CD8-positive, alpha-beta memory T cell (primary cell): Measurements from ENCODE around the gene KIF5C. TPM values are rescaled to one million over a fixed set of nuclear protein-coding genes. Genes with fewer than 3 reads are reported as not detected.

ENCODE experiments used
- CTCF ChIA-PET: fragments of 350-600 bp; sonication (Branson Sonifier 250); formaldehyde crosslinking; loops from one replicate; lab custom pipeline; 2021; ENCODE audit warnings: antibody characterized with exemption; lab: Charles Lee
- POLR2A ChIA-PET: fragments of 350-600 bp; sonication (Branson Sonifier 250); formaldehyde crosslinking; loops from one replicate; lab custom pipeline; 2021; ENCODE audit warnings: antibody characterized with exemption; lab: Charles Lee
- DNase-seq, 5 donors: peaks; one replicate each; pipeline versions ENCODE4 v3.0.0 to v3.0.0-alpha.2; 2020 to 2022; ENCODE audit warnings: mixed read lengths in 1 of 5
- H3K27ac ChIP-seq: one replicate; pipeline ENCODE4 v1.7.0; 2013; ENCODE audit warnings: low read depth, mild to moderate bottlenecking, low read length, moderate library complexity
- H3K27me3 ChIP-seq: 2 replicates; pipeline ENCODE4 v1.7.0; 2013; ENCODE audit warnings: low read length, mild to moderate bottlenecking; ENCODE audit not compliant: insufficient read depth, poor library complexity, severe bottlenecking
- H3K36me3 ChIP-seq: 2 replicates; pipeline ENCODE4 v1.7.0; 2013; ENCODE audit warnings: mild to moderate bottlenecking, low read length, moderate library complexity; ENCODE audit not compliant: insufficient read depth
- H3K4me1 ChIP-seq: 2 replicates; pipeline ENCODE4 v1.7.0; 2013; ENCODE audit warnings: mild to moderate bottlenecking, low read length, moderate library complexity; ENCODE audit not compliant: insufficient read depth
- H3K4me3 ChIP-seq: 2 replicates; pipeline ENCODE4 v1.7.0; 2013; ENCODE audit warnings: mild to moderate bottlenecking, low read length
- H3K9me3 ChIP-seq: 2 replicates; pipeline ENCODE4 v1.7.0; 2013; ENCODE audit warnings: mild to moderate bottlenecking, low read length
- H3K27ac Mint-ChIP-seq, 8 donors: one replicate each; pipeline ENCODE4 v1.8.0; 2020 to 2021; ENCODE audit warnings: mixed read lengths in 8 of 8, mild to moderate bottlenecking in 6 of 8, inconsistent platforms in 3 of 8, moderate library complexity in 3 of 8
- H3K27me3 Mint-ChIP-seq, 2 donors: one replicate each; pipeline ENCODE4 v1.8.0; 2020 to 2021; ENCODE audit warnings: mixed read lengths in 2 of 2, mild to moderate bottlenecking in 1 of 2, moderate library complexity in 1 of 2
- H3K36me3 Mint-ChIP-seq, 3 donors: one replicate each; pipeline ENCODE4 v1.8.0; 2020 to 2021; ENCODE audit warnings: mixed read lengths in 3 of 3, inconsistent platforms in 1 of 3, mild to moderate bottlenecking in 1 of 3
- H3K4me1 Mint-ChIP-seq, 3 donors: one replicate each; pipeline ENCODE4 v1.8.0; 2020 to 2021; ENCODE audit warnings: mixed read lengths in 3 of 3, inconsistent platforms in 1 of 3, mild to moderate bottlenecking in 1 of 3
- H3K4me3 Mint-ChIP-seq, 7 donors: one replicate each; pipeline ENCODE4 v1.8.0; 2020 to 2021; ENCODE audit warnings: mixed read lengths in 7 of 7, mild to moderate bottlenecking in 6 of 7, moderate library complexity in 4 of 7, inconsistent platforms in 2 of 7
- H3K9me3 Mint-ChIP-seq, 5 donors: one replicate each; pipeline ENCODE4 v1.8.0; 2020 to 2022; ENCODE audit warnings: mixed read lengths in 5 of 5, mild to moderate bottlenecking in 3 of 5, moderate library complexity in 2 of 5, inconsistent platforms in 1 of 5
- polyA plus RNA-seq: library from polyadenylated mRNA; unstranded; fragments of 300-500 nt; fragmentation: Illumina TruSeq; gene quantifications from one replicate; pipeline ENCODE4 v1.2.3, GENCODE V29; 2021
- total RNA-seq, 2 experiments: library from RNA; stranded (reverse); gene quantifications; one replicate each; pipeline ENCODE4 v1.2.3, GENCODE V29; 2021

The KIF5C gene
- total and polyA plus RNA-seq, 3 experiments from 2014 or later: 3.4 to 19.8 (median 18.2) TPM

GRCh38 chr2:148967578-148967977 lies 92.6 kb downstream of the KIF5C start:
- no peaks in the 10 kb centered on the region for H3K27me3 ChIP-seq
- no peak overlapping the region for H3K4me3 Mint-ChIP-seq
- POLR2A ChIA-PET: no interaction called here

GRCh38 chr2:148968301-148968700 lies 93.3 kb downstream of the KIF5C start:
- Histone ChIP-seq H3K4me3 (no peak overlapping the region), H3K36me3 (no peaks in the 10 kb centered on the region), H3K4me1 (no peaks in the 10 kb centered on the region), H3K27me3 (no peaks in the 10 kb centered on the region), H3K9me3 (no peaks in the 10 kb centered on the region), H3K27ac (no peak overlapping the region)
- POLR2A ChIA-PET: no interaction called here
- Mint-ChIP-seq H3K9me3 (no peaks in the 10 kb centered on the region), H3K27me3 (no peaks in the 10 kb centered on the region), H3K4me1 (peaks cover 14 to 25% (median 24%) of the 10 kb centered on the region in 3 donors), H3K27ac (no peak overlapping the region), H3K36me3 (peaks cover 0 to 14% (median 4%) of the 10 kb centered on the region in 3 donors), H3K4me3 (no peak overlapping the region)
- CTCF ChIA-PET: no interaction called here
- no peak for DNase-seq

More at GRCh38 chr2:148967578-148967977, 92.6 kb downstream of the KIF5C start:
- Histone ChIP-seq H3K36me3 (no peaks in the 10 kb centered on the region), H3K27ac (no peak overlapping the region), H3K9me3 (no peaks in the 10 kb centered on the region), H3K4me1 (no peaks in the 10 kb centered on the region), H3K4me3 (no peak overlapping the region)
- no peak for DNase-seq
- H3K27ac Mint-ChIP-seq: peak overlapping the region in 2 of 8 donors; percentile 30 to 47
- peaks cover 0 to 13% (median 3%) of the 10 kb centered on the region in 3 donors for H3K36me3 Mint-ChIP-seq
- H3K4me1 Mint-ChIP-seq: peaks cover 14 to 25% (median 24%) of the 10 kb centered on the region in 3 donors
- H3K27me3 Mint-ChIP-seq: no peaks in the 10 kb centered on the region
- CTCF ChIA-PET: no interaction called here
- H3K9me3 Mint-ChIP-seq: no peaks in the 10 kb centered on the region

GRCh38 chr2:148968776-148969319 lies 93.8 kb downstream of the KIF5C start:
- H3K36me3 ChIP-seq: no peaks in the 10 kb centered on the region
- no peaks in the 10 kb centered on the region for H3K4me1 ChIP-seq
- Mint-ChIP-seq H3K27ac (no peak overlapping the region), H3K9me3 (no peaks in the 10 kb centered on the region), H3K27me3 (no peaks in the 10 kb centered on the region), H3K36me3 (peaks cover 0 to 16% (median 6%) of the 10 kb centered on the region in 3 donors), H3K4me3 (no peak overlapping the region), H3K4me1 (peaks cover 14 to 25% (median 24%) of the 10 kb centered on the region in 3 donors)
- ChIA-PET CTCF (no interaction called here), POLR2A (no interaction called here)
- H3K9me3 ChIP-seq: no peaks in the 10 kb centered on the region
- no peaks in the 10 kb centered on the region for H3K27me3 ChIP-seq
- no peak for DNase-seq
- no peak overlapping the region for H3K27ac ChIP-seq
- no peak overlapping the region for H3K4me3 ChIP-seq

GRCh38 chr2:148969659-148970061 lies 94.6 kb downstream of the KIF5C start:
- Histone ChIP-seq H3K4me1 (no peaks in the 10 kb centered on the region), H3K27me3 (no peaks in the 10 kb centered on the region), H3K36me3 (no peaks in the 10 kb centered on the region), H3K27ac (no peak overlapping the region), H3K4me3 (no peak overlapping the region), H3K9me3 (no peaks in the 10 kb centered on the region)
- CTCF ChIA-PET: no interaction called here
- POLR2A ChIA-PET: no interaction called here
- no peak for DNase-seq
- no peaks in the 10 kb centered on the region for H3K9me3 Mint-ChIP-seq
- H3K4me3 Mint-ChIP-seq: no peak overlapping the region
- H3K27me3 Mint-ChIP-seq: no peaks in the 10 kb centered on the region
- no peak overlapping the region for H3K27ac Mint-ChIP-seq
- H3K36me3 Mint-ChIP-seq: peaks cover 4 to 19% (median 9%) of the 10 kb centered on the region in 3 donors
- H3K4me1 Mint-ChIP-seq: peaks cover 14 to 25% (median 24%) of the 10 kb centered on the region in 3 donors

- Mint-ChIP-seq H3K27me3 (no peaks in the 10 kb centered on the region), H3K4me3 (no peak overlapping the region), H3K27ac (peak overlapping the region in 2 of 8 donors; percentile 18 to 26), H3K9me3 (no peaks in the 10 kb centered on the region), H3K36me3 (peaks cover 4 to 24% (median 7%) of the 10 kb centered on the region in 3 donors), H3K4me1 (peaks cover 14 to 25% (median 24%) of the 10 kb centered on the region in 3 donors)
- Histone ChIP-seq H3K36me3 (no peaks in the 10 kb centered on the region), H3K27me3 (no peaks in the 10 kb centered on the region), H3K4me3 (no peak overlapping the region), H3K4me1 (no peaks in the 10 kb centered on the region), H3K9me3 (no peaks in the 10 kb centered on the region), H3K27ac (no peak overlapping the region)
- no peak for DNase-seq
- POLR2A ChIA-PET: no interaction called here
- CTCF ChIA-PET: interaction anchor here (0.9 kb wide), 1 partner anchor 43 kb away, joined by 4 read pairs; no protein-coding TSS in a partner anchor
These were observed 95.4 kb downstream of the KIF5C start for GRCh38 chr2:148970385-148970784.

GRCh38 chr2:148971547-148971946 lies 96.5 kb downstream of the KIF5C start:
- CTCF ChIA-PET: no interaction called here

GRCh38 chr2:148974095-148974494 lies 99.1 kb downstream of the KIF5C start:
- Histone ChIP-seq H3K9me3 (no peaks in the 10 kb centered on the region), H3K4me1 (no peaks in the 10 kb centered on the region), H3K4me3 (no peak overlapping the region), H3K36me3 (no peaks in the 10 kb centered on the region), H3K27ac (no peak overlapping the region), H3K27me3 (no peaks in the 10 kb centered on the region)
- peaks cover 16 to 25% (median 20%) of the 10 kb centered on the region in 3 donors for H3K4me1 Mint-ChIP-seq
- H3K9me3 Mint-ChIP-seq: no peaks in the 10 kb centered on the region
- H3K4me3 Mint-ChIP-seq: no peak overlapping the region
- DNase-seq: no peak
- ChIA-PET CTCF (interaction anchor here (1.1 kb wide), 1 partner anchor 12 kb away, joined by 3 read pairs; no protein-coding TSS in a partner anchor), POLR2A (no interaction called here)
- peaks cover 4 to 37% (median 6%) of the 10 kb centered on the region in 3 donors for H3K36me3 Mint-ChIP-seq
- no peak overlapping the region for H3K27ac Mint-ChIP-seq
- H3K27me3 Mint-ChIP-seq: no peaks in the 10 kb centered on the region

More at GRCh38 chr2:148971547-148971946, 96.5 kb downstream of the KIF5C start:
- Mint-ChIP-seq H3K36me3 (peaks cover 4 to 28% (median 7%) of the 10 kb centered on the region in 3 donors), H3K4me3 (peak overlapping the region in 2 of 7 donors; percentile 6 to 54), H3K9me3 (no peaks in the 10 kb centered on the region), H3K4me1 (peaks cover 16 to 28% (median 24%) of the 10 kb centered on the region in 3 donors), H3K27ac (peak overlapping the region in 2 of 8 donors; percentile 48 to 64), H3K27me3 (no peaks in the 10 kb centered on the region)
- POLR2A ChIA-PET: no interaction called here
- Histone ChIP-seq H3K27me3 (no peaks in the 10 kb centered on the region), H3K4me3 (no peak overlapping the region), H3K36me3 (no peaks in the 10 kb centered on the region), H3K27ac (no peak overlapping the region), H3K9me3 (no peaks in the 10 kb centered on the region), H3K4me1 (no peaks in the 10 kb centered on the region)
- no peak for DNase-seq

GRCh38 chr2:148978026-148978685 lies 103.1 kb downstream of the KIF5C start:
- POLR2A ChIA-PET: no interaction called here
- H3K27me3 Mint-ChIP-seq: no peaks in the 10 kb centered on the region

More at GRCh38 chr2:148978026-148978685, 103.1 kb downstream of the KIF5C start:
- H3K4me1 ChIP-seq: no peaks in the 10 kb centered on the region
- peaks cover 0 to 3% (median 2%) of the 10 kb centered on the region in 3 donors for H3K4me1 Mint-ChIP-seq
- H3K36me3 ChIP-seq: no peaks in the 10 kb centered on the region
- H3K4me3 ChIP-seq: no peak overlapping the region
- H3K4me3 Mint-ChIP-seq: no peak overlapping the region
- no peak overlapping the region for H3K27ac ChIP-seq
- peaks cover 8 to 65% (median 10%) of the 10 kb centered on the region in 3 donors for H3K36me3 Mint-ChIP-seq
- CTCF ChIA-PET: no interaction called here
- no peaks in the 10 kb centered on the region for H3K27me3 ChIP-seq
- H3K27ac Mint-ChIP-seq: no peak overlapping the region
- no peak for DNase-seq
- H3K9me3 ChIP-seq: no peaks in the 10 kb centered on the region
- no peaks in the 10 kb centered on the region for H3K9me3 Mint-ChIP-seq
